ENCODE measurements around the gene SLC2A5.

The SLC2A5 gene

DNA sequence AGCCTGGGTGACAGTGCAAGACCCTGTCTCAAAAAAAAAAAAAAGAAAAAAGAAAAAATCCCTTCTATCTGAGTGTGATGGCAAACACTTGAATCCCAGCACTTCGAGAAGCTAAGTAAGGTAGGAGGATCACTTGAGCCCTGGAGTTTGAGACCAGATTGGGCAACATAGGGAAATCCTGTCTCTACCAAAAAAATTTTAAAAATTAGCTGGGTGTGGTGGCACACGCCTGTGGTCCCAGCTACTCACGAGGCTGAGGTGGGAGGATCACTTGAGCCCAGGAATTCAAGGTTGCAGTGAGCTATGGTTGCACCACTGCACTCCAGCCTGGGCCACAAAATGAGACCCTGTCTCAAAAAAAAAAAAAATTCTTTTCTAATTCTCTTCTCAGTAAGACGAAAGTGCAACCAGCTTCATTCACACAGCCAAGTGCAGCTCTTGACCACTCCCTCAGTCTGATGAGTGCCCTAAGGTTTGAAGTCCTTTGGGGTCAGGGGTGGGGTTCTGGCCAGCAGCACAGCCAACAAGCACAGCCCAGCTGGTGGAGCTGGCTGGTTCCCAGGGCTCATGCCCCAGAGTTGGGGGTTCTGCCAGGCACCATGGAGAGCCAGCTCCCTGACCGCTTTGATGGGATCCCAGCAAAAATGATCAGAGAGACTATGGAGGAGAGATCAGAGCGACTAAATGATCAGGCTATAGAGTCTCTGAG, 8.0 kb downstream of the SLC2A5 start:
- no peak for DNase-seq

- no peak for DNase-seq
These were observed 9.3 kb downstream of the SLC2A5 start for GRCh38 chr1:9059891-9060744.

DNA sequence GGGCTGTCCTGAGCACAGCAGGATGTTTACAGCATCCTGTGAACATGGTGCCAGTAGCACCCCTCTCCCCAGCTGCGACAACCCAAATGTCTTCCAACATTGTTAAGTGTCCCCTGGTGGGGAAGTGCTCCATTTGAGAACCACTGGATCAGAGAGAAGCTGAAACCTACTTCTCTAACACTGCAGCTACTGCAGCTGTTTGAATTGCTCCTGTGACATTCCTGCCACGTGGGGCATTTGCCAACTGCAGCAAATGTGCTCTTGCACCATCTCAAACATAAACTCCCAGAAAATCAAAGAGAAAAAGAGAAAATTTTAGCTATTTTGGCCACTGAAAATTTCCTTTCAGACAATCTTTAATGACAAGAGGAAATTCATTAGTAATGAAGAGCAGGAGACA, 11.0 kb downstream of the SLC2A5 start:
- DNase-seq = no peak

GRCh38 chr1:9057851-9058250, 11.6 kb downstream of the SLC2A5 start:
- no peak for DNase-seq

- DNase-seq = no peak
These were observed 17.0 kb downstream of the SLC2A5 start for GRCh38 chr1:9052272-9053049.

- no peak for DNase-seq
These were observed 18.1 kb downstream of the SLC2A5 start for GRCh38 chr1:9051379-9051778.

GRCh38 chr1:9050803-9051202, 18.6 kb downstream of the SLC2A5 start:
- DNase-seq = no peak

GRCh38 chr1:9048551-9048950, 20.9 kb downstream of the SLC2A5 start:
- DNase-seq = no peak

GRCh38 chr1:9047019-9047418, 22.4 kb downstream of the SLC2A5 start:
- no peak for DNase-seq

GRCh38 chr1:9045861-9046510, 23.4 kb downstream of the SLC2A5 start:
- DNase-seq = no peak

- DNase-seq = no peak
These were observed 25.2 kb downstream of the SLC2A5 start for GRCh38 chr1:9044236-9044635.

DNA sequence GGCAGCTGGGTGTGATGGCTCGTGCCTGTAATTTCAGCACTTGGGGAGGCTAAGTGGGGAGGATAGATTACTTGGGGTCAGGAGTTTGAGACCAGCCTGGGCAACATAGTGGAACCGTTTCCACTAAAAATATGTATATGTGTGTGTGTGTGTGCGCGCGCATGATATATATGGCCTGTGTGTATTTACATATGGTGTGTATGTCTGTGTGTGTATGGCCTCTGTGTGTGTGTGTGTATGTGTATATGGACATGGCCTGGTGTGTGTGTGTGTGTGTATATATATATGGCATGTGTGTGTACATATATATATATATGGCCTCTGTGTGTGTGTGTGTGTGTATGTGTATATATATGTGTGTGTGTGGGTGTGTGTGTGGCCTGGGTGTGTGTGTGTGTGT, 27.2 kb downstream of the SLC2A5 start:
- no peak for DNase-seq

GRCh38 chr1:9041116-9041779, 28.2 kb downstream of the SLC2A5 start:
- no peak for DNase-seq

GRCh38 chr1:9040659-9041030, 28.8 kb downstream of the SLC2A5 start:
- DNase-seq = no peak

- no peak for DNase-seq
These were observed 29.4 kb downstream of the SLC2A5 start for GRCh38 chr1:9039761-9040658.

DNA sequence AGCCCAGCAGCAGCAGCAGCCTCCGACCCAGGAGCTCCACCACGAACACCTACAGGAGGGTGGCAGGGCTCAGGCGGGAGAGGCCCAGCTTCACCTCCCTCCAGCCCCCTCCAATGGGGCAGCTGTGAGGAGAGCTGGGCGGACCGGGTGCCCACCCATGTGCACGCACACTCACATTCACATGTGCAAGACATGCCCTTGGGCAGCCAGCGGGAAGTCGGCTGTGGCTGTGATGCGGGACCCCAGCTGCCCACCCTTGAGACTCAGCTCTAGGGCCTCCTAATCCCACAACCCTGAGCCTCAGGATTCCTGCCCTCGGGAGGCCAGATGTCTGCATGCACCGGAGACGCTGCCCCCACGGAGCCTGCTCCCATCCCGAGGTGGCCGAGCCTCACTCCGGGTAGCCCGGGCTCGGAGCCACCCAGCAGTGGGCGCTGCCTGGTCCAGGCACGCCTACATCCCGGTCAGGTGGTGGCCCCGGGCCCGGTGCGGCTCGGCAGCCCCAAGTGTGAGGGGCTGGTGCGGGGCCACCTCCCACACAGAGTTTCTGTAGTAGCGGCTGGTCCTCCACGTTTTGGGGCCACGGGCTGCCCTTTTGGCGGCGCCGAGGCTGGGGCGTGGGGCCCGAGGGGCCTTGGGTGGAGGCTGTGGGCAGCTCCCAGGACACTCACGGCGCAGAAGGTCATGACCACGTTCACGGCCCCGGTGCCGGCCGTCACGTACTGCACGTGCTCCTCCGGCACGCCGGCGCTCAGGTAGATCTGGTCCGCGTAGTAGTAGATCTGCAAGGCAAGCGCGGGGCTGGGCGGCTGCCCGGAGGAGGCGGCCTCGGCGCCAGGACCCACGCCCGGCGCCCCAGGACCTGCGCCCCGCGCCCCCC, 30.3 kb downstream of the SLC2A5 start:
- no peak for DNase-seq

DNA sequence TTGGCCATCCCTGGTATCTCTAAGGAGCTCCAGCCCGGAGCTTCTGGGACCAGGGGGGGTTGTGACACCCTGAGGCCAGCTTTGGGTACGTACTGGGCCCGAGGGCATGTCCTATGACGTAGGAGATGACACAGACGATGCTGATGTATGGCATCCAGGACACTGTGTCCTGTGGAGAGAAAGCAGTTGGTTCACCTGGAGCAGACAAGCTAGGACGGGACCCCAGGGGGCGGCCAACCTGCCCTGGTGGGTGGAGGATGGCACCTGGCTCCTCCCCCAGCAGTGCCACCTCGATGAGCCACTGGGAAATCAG, 31.1 kb downstream of the SLC2A5 start:
- DNase-seq = no peak

- no peak for DNase-seq
These were observed 31.7 kb downstream of the SLC2A5 start for GRCh38 chr1:9037476-9038337.

- DNase-seq = no peak
These were observed 34.2 kb downstream of the SLC2A5 start for GRCh38 chr1:9035226-9035625.

Data from T-helper 9 cell (primary cell).